ENCODE measurements around the gene PDXDC1. TPM values are rescaled to one million over a fixed set of nuclear protein-coding genes. Genes with fewer than 3 reads are reported as not detected.
"Not testable (repeated sequence)": the region's sequence is repeated elsewhere in the genome, so short reads cannot be mapped to it uniquely, and the experiment has no call there.

PDXDC1 gene
- 10 to 100 TPM; 43.4 to 80.0 (median 74.5) TPM for total RNA-seq
- polyA plus RNA-seq = 10 to 100 TPM; 19.9 to 68.9 TPM
- long read RNA-seq, donor 1, full-length matches to known transcripts = 33 of 74 reads
- long read RNA-seq, donor 1, partial matches to known transcripts = 16 of 74 reads
- long read RNA-seq, donor 1, other reads (novel, unspliced or antisense) = 25 of 74 reads
- long read RNA-seq, donor 2, full-length matches to known transcripts = 214 of 317 reads
- long read RNA-seq, donor 2, partial matches to known transcripts = 34 of 317 reads
- long read RNA-seq, donor 2, other reads (novel, unspliced or antisense) = 69 of 317 reads
- long read RNA-seq, donor 3, full-length matches to known transcripts = 53 of 86 reads
- long read RNA-seq, donor 3, partial matches to known transcripts = 13 of 86 reads
- long read RNA-seq, donor 3, other reads (novel, unspliced or antisense) = 20 of 86 reads

GRCh38 chr16:14974656-14975417 is at the start of gene PDXDC1:
TSS of gene PDXDC1 (plus strand) at chr16:14975026. CDS start at chr16:14975200, 174 bp downstream.
- H3K27me3 ChIP-seq; intact Hi-C loops (cut with DNase I); H3K9me3 ChIP-seq; H3K36me3 ChIP-seq: not testable (repeated sequence)
- ATAC-seq (peak; percentile 95 to 97 (median 97)), DNase-seq (peak; percentile 90 to 99 (median 93))
- peaks cover 0 to 24% (median 11%) of the 10 kb centered on the region in 12 donors for H3K4me1 ChIP-seq
- TF ChIP-seq CTCF (IDR thresholded peaks at IDR 0.05) = peak in 2 of 12 donors; percentile 3 to 13
- TF ChIP-seq POLR2A (IDR thresholded peaks at IDR 0.05) = peak in 1 of 2 donors; percentile 68
- peak within 1 kb of the TSS; percentile 69 to 99 (median 89) for H3K4me3 ChIP-seq
- 0 to 3% (median 0%) methylated on average over 8 to 74 of the region's 74 CpGs for WGBS, 4 donors
- H3K27ac ChIP-seq = peak within 1 kb of the TSS; percentile 56 to 98 (median 92)

DNA sequence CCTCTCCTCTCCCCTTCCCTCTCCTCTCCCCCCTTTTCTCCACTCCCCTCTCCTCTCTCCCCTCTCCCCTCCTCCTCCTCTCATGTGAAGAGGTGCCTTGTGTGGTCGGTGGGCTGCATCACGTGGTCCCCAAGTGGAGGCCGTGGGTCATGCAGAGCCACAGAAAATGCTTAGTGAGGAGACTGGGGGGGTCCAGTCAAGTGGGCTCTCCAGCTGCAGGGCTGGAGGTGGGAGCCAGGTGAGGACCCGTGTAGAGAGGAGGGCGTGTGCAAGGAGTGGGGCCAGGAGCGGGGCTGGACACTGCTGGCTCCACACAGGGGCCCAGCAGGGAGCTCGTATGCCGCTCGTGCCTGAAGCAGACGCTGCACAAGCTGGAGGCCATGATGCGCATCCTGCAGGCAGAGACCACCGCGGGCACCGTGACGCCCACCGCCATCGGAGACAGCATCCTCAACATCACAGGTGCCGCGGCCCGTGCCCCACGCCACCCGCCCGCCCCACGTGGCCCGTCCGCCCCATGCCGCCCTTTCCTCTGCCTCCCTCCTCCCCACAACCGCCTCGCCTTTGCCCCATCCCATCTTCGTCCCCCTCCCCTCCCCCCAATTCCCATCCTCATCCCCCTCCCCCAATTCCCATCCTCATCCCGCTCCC is 46.6 kb upstream of the PDXDC1 start:
- H3K27ac ChIP-seq; H3K4me3 ChIP-seq; H3K36me3 ChIP-seq; H3K9me3 ChIP-seq; intact Hi-C loops (cut with DNase I); H3K4me1 ChIP-seq; H3K27me3 ChIP-seq: not testable (repeated sequence)
- DNase-seq (peak in 3 of 5 donors; percentile 17 to 64 (median 24)), ATAC-seq (peak; percentile 37 to 89 (median 66))
- WGBS, 4 donors = 73 to 78% (median 75%) methylated on average over 6 to 9 of the region's 31 CpGs

DNA sequence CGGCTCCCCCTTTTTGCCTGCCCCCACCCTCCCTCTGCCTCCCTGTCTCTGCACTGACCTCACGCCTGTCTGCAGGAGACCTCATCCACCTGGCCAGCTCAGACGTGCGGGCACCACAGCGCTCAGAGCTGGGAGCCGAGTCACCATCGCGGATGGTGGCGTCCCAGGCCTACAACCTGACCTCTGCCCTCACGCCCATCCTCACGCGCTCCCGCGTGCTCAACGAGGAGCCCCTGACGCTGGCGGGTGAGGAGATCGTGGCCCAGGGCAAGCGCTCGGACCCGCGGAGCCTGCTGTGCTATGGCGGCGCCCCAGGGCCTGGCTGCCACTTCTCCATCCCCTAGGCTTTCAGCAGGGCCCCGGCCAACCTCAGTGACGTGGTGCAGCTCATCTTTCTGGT is 45.6 kb upstream of the PDXDC1 start:
- H3K4me3 ChIP-seq; H3K27me3 ChIP-seq; H3K36me3 ChIP-seq; H3K27ac ChIP-seq; intact Hi-C loops (cut with DNase I); ATAC-seq; H3K4me1 ChIP-seq; H3K9me3 ChIP-seq: not testable (repeated sequence)
- peak in 3 of 5 donors; percentile 4 to 17 (median 10) for DNase-seq
- WGBS, 4 donors = 79 to 96% methylated on average over 18 to 19 of the region's 26 CpGs; no CpG with 5 or more reads in 2 of the 4 donors

DNA sequence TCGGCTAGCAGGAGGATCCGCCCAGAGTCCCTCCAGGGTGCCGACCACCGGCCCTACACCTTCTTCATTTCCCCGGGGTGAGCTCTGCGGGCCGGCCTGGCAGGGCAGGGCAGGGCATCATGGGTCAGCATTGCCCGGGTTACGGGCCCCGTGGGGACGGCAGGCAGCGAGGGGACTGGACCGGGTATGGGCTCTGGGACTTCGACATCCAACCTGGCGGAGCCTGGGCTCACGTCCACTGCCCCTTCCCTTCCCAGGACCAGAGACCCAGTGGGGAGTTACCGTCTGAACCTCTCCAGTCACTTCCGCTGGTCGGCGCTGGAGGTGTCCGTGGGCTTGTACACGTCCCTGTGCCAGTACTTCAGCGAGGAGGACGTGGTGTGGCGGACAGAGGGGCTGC is 44.6 kb upstream of the PDXDC1 start:
- peak in 4 of 5 donors; percentile 1 to 18 (median 10) for DNase-seq
- H3K4me3 ChIP-seq; H3K27ac ChIP-seq; intact Hi-C loops (cut with DNase I); H3K9me3 ChIP-seq; ATAC-seq; H3K27me3 ChIP-seq; H3K36me3 ChIP-seq; H3K4me1 ChIP-seq: not testable (repeated sequence)
- WGBS, 4 donors = 91 to 92% methylated on average over 10 to 15 of the region's 25 CpGs; no CpG with 5 or more reads in 2 of the 4 donors

GRCh38 chr16:14930971-14931370 is 43.9 kb upstream of the PDXDC1 start:
- H3K4me3 ChIP-seq; H3K36me3 ChIP-seq; ATAC-seq; intact Hi-C loops (cut with DNase I); H3K4me1 ChIP-seq; H3K9me3 ChIP-seq; H3K27me3 ChIP-seq; H3K27ac ChIP-seq: not testable (repeated sequence)
- peak in 2 of 5 donors; percentile 5 to 6 for DNase-seq
- WGBS, 4 donors = 92 to 93% methylated on average over 9 of the region's 19 CpGs; no CpG with 5 or more reads in 2 of the 4 donors

DNA sequence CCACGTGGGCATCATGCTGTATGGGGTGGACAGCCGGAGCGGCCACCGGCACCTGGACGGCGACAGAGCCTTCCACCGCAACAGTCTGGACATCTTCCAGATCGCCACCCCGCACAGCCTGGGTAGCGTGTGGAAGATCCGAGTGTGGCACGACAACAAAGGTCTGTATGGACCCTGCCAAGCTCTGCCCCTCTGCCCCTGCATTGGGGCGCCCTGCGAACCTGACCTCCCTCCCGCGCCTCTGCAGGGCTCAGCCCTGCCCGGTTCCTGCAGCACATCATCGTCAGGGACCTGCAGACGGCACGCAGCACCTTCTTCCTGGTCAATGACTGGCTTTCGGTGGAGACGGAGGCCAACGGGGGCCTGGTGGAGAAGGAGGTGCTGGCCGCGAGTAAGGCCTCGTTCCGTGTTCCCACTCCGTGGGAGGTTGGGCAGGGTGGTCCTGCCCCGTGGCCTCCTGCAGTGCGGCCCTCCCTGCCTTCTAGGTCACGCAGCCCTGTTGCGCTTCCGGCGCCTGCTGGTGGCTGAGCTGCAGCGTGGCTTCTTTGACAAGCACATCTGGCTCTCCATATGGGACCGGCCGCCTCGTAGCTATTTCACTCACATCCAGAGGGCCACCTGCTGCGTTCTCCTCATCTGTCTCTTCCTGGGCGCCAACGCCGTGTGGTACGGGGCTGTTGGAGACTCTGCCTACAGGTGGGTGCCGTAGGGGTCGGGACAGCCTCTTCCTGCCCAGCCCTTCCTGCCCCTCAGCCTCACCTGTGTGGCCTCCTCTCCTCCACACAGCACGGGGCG is 42.0 kb upstream of the PDXDC1 start:
- H3K27me3 ChIP-seq; ATAC-seq; H3K4me1 ChIP-seq; H3K27ac ChIP-seq; intact Hi-C loops (cut with DNase I); H3K4me3 ChIP-seq; H3K9me3 ChIP-seq; H3K36me3 ChIP-seq: not testable (repeated sequence)
- WGBS, 4 donors = 93 to 96% methylated on average over 24 to 29 of the region's 47 CpGs; no CpG with 5 or more reads in 2 of the 4 donors
- peak in 2 of 5 donors; percentile 21 to 48 for DNase-seq

DNA sequence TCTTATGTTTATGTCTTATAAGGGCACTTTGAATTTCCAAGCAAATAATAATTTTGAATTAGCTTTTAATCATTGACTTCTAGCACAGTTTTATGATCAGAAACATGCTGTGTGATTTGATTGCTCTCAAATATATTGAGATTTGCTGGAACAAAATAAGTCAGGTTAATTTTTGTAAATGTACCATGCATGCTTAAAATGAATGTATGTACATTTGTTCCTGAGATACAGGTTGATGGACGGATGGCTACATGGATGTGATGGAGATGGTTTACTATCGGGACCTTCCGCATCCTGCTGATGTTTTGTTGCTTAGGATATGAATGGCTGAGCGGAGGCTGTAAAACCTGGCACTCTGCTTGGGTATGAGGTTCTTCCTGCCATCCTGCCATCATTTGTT is 37.7 kb upstream of the PDXDC1 start, which contains the start of gene NPIPA1:
Gene NPIPA1 (plus strand): TSS at position 301 of the 400 bp plus-strand sequence. CDS start 0 bp downstream, at position 301.
- DNase-seq; intact Hi-C loops (cut with DNase I); H3K27ac ChIP-seq; H3K4me1 ChIP-seq; H3K36me3 ChIP-seq; H3K9me3 ChIP-seq; H3K27me3 ChIP-seq; H3K4me3 ChIP-seq; ATAC-seq: not testable (repeated sequence)
- no CpG with 5 or more reads among the region's 4 CpGs for WGBS, 4 donors

DNA sequence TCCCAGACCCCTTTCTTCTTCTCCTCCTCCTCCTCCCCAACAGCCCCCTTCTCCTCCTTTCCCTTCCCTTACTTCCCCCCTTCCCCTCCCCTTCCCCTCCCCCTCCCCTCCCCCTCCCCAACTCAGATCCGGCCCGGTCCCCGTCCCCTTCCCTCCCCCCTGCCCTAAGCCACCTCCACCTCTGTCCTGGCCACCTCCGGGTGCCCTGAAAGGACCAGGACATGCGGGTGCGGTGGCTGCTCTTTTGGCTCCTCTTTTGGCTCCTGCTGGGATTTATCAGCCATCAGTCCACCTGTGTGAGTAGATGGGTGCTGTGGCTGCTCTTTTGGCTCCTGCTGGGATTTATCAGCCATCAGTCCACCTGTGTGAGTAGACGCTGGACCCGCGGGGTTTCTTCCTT is 36.8 kb upstream of the PDXDC1 start:
- ATAC-seq; H3K9me3 ChIP-seq; H3K4me3 ChIP-seq; H3K36me3 ChIP-seq; H3K27ac ChIP-seq; H3K4me1 ChIP-seq; H3K27me3 ChIP-seq; intact Hi-C loops (cut with DNase I): not testable (repeated sequence)
- WGBS, 4 donors = 59 to 74% methylated on average over 6 of the region's 9 CpGs; no CpG with 5 or more reads in 2 of the 4 donors
- DNase-seq = peak in 2 of 5 donors; percentile 17 to 44

All from heart left ventricle (tissue), 16 donors.